ENCODE data around the gene LMF2.

- TF ChIP-seq EZH2 (IDR thresholded peaks at IDR 0.05; ENCODE audit: low read length, unreplicated experiment): no peak
- TF ChIP-seq EZH2phosphoT487 (IDR thresholded peaks at IDR 0.05; ENCODE audit: borderline replicate concordance, low read length): no peak
- TF ChIP-seq CTCF (conservative IDR thresholded peaks at IDR 0.05; ENCODE audit: low read depth, low read length): no peak
Measured at GRCh38 chr22:50553310-50553709, 45.8 kb upstream of the LMF2 start.
